H9 (cell line): ENCODE results near the gene IP6K2. TPM values are rescaled to one million over a fixed set of nuclear protein-coding genes. Genes with fewer than 3 reads are reported as not detected.

Experiments used
- DNase-seq: peaks from one replicate; pipeline ENCODE4 v3.0.0-alpha.2; 2017
- H2AFZ ChIP-seq: one replicate; pipeline ENCODE4 v1.6.1; 2013; ENCODE audit warnings: mild to moderate bottlenecking, low read length, control low read depth, moderate library complexity
- H2AK5ac ChIP-seq: 2 replicates; pipeline ENCODE4 v1.6.1; 2013; ENCODE audit warnings: low read length, control low read depth, mixed read lengths; ENCODE audit not compliant: insufficient read length
- H2BK120ac ChIP-seq: one replicate; pipeline ENCODE4 v1.6.1; 2013; ENCODE audit warnings: low read depth, mild to moderate bottlenecking, low read length, control low read depth, inconsistent platforms; ENCODE audit not compliant: poor library complexity, severe bottlenecking
- H2BK12ac ChIP-seq: 2 replicates; pipeline ENCODE4 v1.6.1; 2013; ENCODE audit warnings: low read length, control low read depth, mixed read lengths, low read depth; ENCODE audit not compliant: insufficient read length
- H2BK15ac ChIP-seq: 2 replicates; pipeline ENCODE4 v1.6.1; 2013; ENCODE audit warnings: low read depth, low read length, control low read depth
- H2BK20ac ChIP-seq: one replicate; pipeline ENCODE4 v1.6.1; 2013; ENCODE audit warnings: low read depth, mild to moderate bottlenecking, low read length, control low read depth, inconsistent platforms; ENCODE audit not compliant: poor library complexity, severe bottlenecking
- H2BK5ac ChIP-seq: 2 replicates; pipeline ENCODE4 v1.6.1; 2013; ENCODE audit warnings: low read length, control low read depth, mixed read lengths; ENCODE audit not compliant: insufficient read length
- H3K14ac ChIP-seq: 2 replicates; pipeline ENCODE4 v1.6.1; 2013; ENCODE audit warnings: low read length, control low read depth; ENCODE audit not compliant: insufficient read depth
- H3K18ac ChIP-seq: 2 replicates; pipeline ENCODE4 v1.6.1; 2013; ENCODE audit warnings: low read depth, mild to moderate bottlenecking, mixed read lengths, low read length, control low read depth; ENCODE audit not compliant: insufficient read length
- H3K23ac ChIP-seq: 2 replicates; pipeline ENCODE4 v1.6.1; 2013; ENCODE audit warnings: low read length, control low read depth, mixed read lengths, low read depth; ENCODE audit not compliant: insufficient read length
- H3K23me2 ChIP-seq: 2 replicates; pipeline ENCODE4 v1.6.1; 2013; ENCODE audit warnings: low read depth, mild to moderate bottlenecking, mixed read lengths, low read length, control low read depth; ENCODE audit not compliant: insufficient read length, poor library complexity, severe bottlenecking
- H3K27ac ChIP-seq: 2 replicates; pipeline ENCODE4 v1.5.1; 2013; ENCODE audit warnings: low read length, control low read depth, mixed read lengths, low read depth; ENCODE audit not compliant: insufficient read length
- H3K27me3 ChIP-seq: 2 replicates; pipeline ENCODE4 v1.6.1; 2013; ENCODE audit warnings: low read length, control low read depth, inconsistent platforms; ENCODE audit not compliant: insufficient read depth
- H3K4ac ChIP-seq: 2 replicates; pipeline ENCODE4 v1.6.1; 2013; ENCODE audit warnings: low read depth, mild to moderate bottlenecking, control low read depth, inconsistent platforms, low read length, moderate library complexity
- H3K4me1 ChIP-seq: 2 replicates; pipeline ENCODE4 v1.6.1; 2013; ENCODE audit warnings: low read length, control low read depth, inconsistent platforms; ENCODE audit not compliant: insufficient read depth
- H3K4me2 ChIP-seq: 2 replicates; pipeline ENCODE4 v1.6.1; 2013; ENCODE audit warnings: low read length, control low read depth, mixed read lengths; ENCODE audit not compliant: insufficient read length, insufficient read depth
- H3K56ac ChIP-seq: 2 replicates; pipeline ENCODE4 v1.6.1; 2013; ENCODE audit warnings: low read depth, mild to moderate bottlenecking, mixed read lengths, low read length, control low read depth; ENCODE audit not compliant: insufficient read length
- H3K79me1 ChIP-seq: 2 replicates; pipeline ENCODE4 v1.6.1; 2013; ENCODE audit warnings: low read depth, mild to moderate bottlenecking, moderate library complexity, low read length, control low read depth, inconsistent platforms; ENCODE audit not compliant: insufficient read depth, poor library complexity, severe bottlenecking
- H3K79me2 ChIP-seq: 2 replicates; pipeline ENCODE4 v1.6.1; 2013; ENCODE audit warnings: low read length, control low read depth, inconsistent platforms; ENCODE audit not compliant: insufficient read depth
- H3K9ac ChIP-seq: 2 replicates; pipeline ENCODE4 v1.6.1; 2013; ENCODE audit warnings: low read length, control low read depth, mixed read lengths; ENCODE audit not compliant: insufficient read length; ENCODE audit errors: extremely low read depth
- H3K9me3 ChIP-seq: one replicate; pipeline ENCODE4 v1.6.1; 2013; ENCODE audit warnings: low read depth, low read length, inconsistent platforms; ENCODE audit not compliant: control insufficient read depth
- H3T11ph ChIP-seq: one replicate; pipeline ENCODE4 v1.6.1; 2013; ENCODE audit warnings: mild to moderate bottlenecking, low read length, control low read depth, inconsistent platforms
- H4K20me1 ChIP-seq: one replicate; pipeline ENCODE4 v1.6.1; 2013; ENCODE audit not compliant: control insufficient read depth, insufficient read length, insufficient read depth
- H4K5ac ChIP-seq: 2 replicates; pipeline ENCODE4 v1.6.1; 2013; ENCODE audit warnings: low read depth, mild to moderate bottlenecking, mixed read lengths, low read length, control low read depth; ENCODE audit not compliant: insufficient read length
- H4K8ac ChIP-seq: replicated peaks from 2 replicates; pipeline ENCODE4 v1.6.1; 2013; ENCODE audit warnings: low read length, control low read depth, mixed read lengths, low read depth; ENCODE audit not compliant: insufficient read length
- H4K91ac ChIP-seq: 2 replicates; pipeline ENCODE4 v1.6.1; 2013; ENCODE audit warnings: low read depth, mild to moderate bottlenecking, moderate library complexity, mixed read lengths, low read length, control low read depth; ENCODE audit not compliant: insufficient read length
- H3K27ac Mint-ChIP-seq, 3 experiments: 2 replicates in 2 of 3; 3 replicates in 1 of 3; pipeline ENCODE4 v1.8.0; 2020 to 2021; ENCODE audit warnings: mixed read lengths in 3 of 3, mild to moderate bottlenecking in 1 of 3, moderate library complexity in 1 of 3
- H3K27me3 Mint-ChIP-seq: 2 replicates; pipeline ENCODE4 v1.8.0; 2021; ENCODE audit warnings: low read depth, mild to moderate bottlenecking, moderate library complexity, mixed read lengths
- H3K36me3 Mint-ChIP-seq, 3 experiments: 2 replicates in 2 of 3; 3 replicates in 1 of 3; pipeline ENCODE4 v1.8.0; 2020 to 2021; ENCODE audit warnings: low read depth in 3 of 3, mixed read lengths in 3 of 3; ENCODE audit not compliant: insufficient read depth in 1 of 3
- H3K4me1 Mint-ChIP-seq, 2 experiments: 2 replicates each; pipeline ENCODE4 v1.8.0; 2020; ENCODE audit warnings: mixed read lengths in 2 of 2
- H3K4me3 Mint-ChIP-seq, 2 experiments: 2 replicates in 1 of 2; 3 replicates in 1 of 2; pipeline ENCODE4 v1.8.0; 2020 to 2021; ENCODE audit warnings: mild to moderate bottlenecking in 2 of 2, mixed read lengths in 2 of 2, moderate library complexity in 1 of 2
- H3K9me3 Mint-ChIP-seq, 2 experiments: 2 replicates in 1 of 2; 3 replicates in 1 of 2; pipeline ENCODE4 v1.8.0; 2020; ENCODE audit warnings: mild to moderate bottlenecking in 2 of 2, mixed read lengths in 2 of 2, moderate library complexity in 1 of 2
- WGBS: extraction: QIAGEN DNeasy Blood & Tissue Kit; methylation state at CpG from one replicate; pipeline ENCODE4 v1.1.7; 2013; ENCODE audit warnings: missing lambda C conversion rate, low lambda C conversion rate, mixed read lengths; ENCODE audit not compliant: insufficient read length; ENCODE audit errors: extremely low coverage; 5-methylcytosine and 5-hydroxymethylcytosine counted together
- total RNA-seq: library from RNA; stranded (reverse); gene quantifications from 2 replicates; pipeline ENCODE4 v1.2.1, GENCODE V29; 2021
- TF ChIP-seq, protein P1 (sequence below): fragments of 200-600 bp; sonication (generic); conservative IDR thresholded peaks from 3 replicates; pipeline ENCODE4 v1.8.0; 2021; ENCODE audit warnings: antibody characterized with exemption, mild to moderate bottlenecking

The IP6K2 gene
- total RNA-seq, 1 experiment from 2014 or later = 94.7 TPM

DNA sequence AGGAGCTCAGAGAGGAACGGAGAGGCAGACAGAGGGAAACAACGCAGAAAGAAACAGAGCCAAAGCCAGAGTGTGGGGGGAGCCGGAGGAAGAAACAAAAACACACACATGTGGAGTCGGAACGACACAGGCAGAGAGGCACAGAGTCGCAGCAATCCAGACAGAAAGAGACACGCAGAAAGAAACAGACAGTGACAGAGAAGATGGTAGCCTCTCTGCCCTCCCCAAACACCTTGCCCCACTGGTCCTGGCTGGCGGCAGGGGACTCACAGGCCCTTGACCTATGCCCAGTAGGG lies 33.0 kb downstream of the IP6K2 start:
- Histone ChIP-seq H4K20me1 (no peaks in the 10 kb centered on the region), H3K27me3 (no peaks in the 10 kb centered on the region), H2BK5ac (no peak overlapping the region), H4K8ac (no peak overlapping the region), H2AK5ac (no peak overlapping the region), H3K23me2 (peaks cover 8% of the 10 kb centered on the region), H3T11ph (no peak overlapping the region), H2BK12ac (no peak overlapping the region), H3K27ac (no peak overlapping the region), H3K79me2 (peaks cover 5% of the 10 kb centered on the region; the same call in 1 of the 2 replicates), H2BK20ac (no peak overlapping the region), H2AFZ (no peak overlapping the region), H3K4me2 (no peak overlapping the region), H3K18ac (no peak overlapping the region), H3K14ac (no peak overlapping the region), H3K56ac (no peak overlapping the region), H3K23ac (no peak overlapping the region), H3K4me1 (peaks cover 4% of the 10 kb centered on the region; the same call in 1 of the 2 replicates), H3K9ac (no peak overlapping the region), H4K91ac (no peak overlapping the region), H3K4ac (no peak overlapping the region), H3K9me3 (no peaks in the 10 kb centered on the region), H2BK15ac (no peak overlapping the region), H2BK120ac (no peak overlapping the region), H4K5ac (no peak overlapping the region), H3K79me1 (peaks cover 3% of the 10 kb centered on the region)
- Mint-ChIP-seq H3K4me3 (peak overlapping the region; percentile 27 to 81), H3K27me3 (no peaks in the 10 kb centered on the region; the same call in 1 of the 2 replicates), H3K4me1 (peaks cover 17 to 21% of the 10 kb centered on the region in 2 experiments), H3K27ac (peak overlapping the region in 1 of 3 experiments; percentile 58; a peak in 2 of 7 replicates), H3K9me3 (no peaks in the 10 kb centered on the region), H3K36me3 (peaks cover 26 to 65% (median 54%) of the 10 kb centered on the region in 3 experiments)
- no CpG with 5 or more reads among the region's 8 CpGs for WGBS
- TF ChIP-seq, protein P1, sequence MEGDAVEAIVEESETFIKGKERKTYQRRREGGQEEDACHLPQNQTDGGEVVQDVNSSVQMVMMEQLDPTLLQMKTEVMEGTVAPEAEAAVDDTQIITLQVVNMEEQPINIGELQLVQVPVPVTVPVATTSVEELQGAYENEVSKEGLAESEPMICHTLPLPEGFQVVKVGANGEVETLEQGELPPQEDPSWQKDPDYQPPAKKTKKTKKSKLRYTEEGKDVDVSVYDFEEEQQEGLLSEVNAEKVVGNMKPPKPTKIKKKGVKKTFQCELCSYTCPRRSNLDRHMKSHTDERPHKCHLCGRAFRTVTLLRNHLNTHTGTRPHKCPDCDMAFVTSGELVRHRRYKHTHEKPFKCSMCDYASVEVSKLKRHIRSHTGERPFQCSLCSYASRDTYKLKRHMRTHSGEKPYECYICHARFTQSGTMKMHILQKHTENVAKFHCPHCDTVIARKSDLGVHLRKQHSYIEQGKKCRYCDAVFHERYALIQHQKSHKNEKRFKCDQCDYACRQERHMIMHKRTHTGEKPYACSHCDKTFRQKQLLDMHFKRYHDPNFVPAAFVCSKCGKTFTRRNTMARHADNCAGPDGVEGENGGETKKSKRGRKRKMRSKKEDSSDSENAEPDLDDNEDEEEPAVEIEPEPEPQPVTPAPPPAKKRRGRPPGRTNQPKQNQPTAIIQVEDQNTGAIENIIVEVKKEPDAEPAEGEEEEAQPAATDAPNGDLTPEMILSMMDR = no peak
- DNase-seq = no peak
